Upper lobe of right lung (tissue), 1 donor: ENCODE results near the gene AIF1L. TPM values are rescaled to one million over a fixed set of nuclear protein-coding genes. Genes with fewer than 3 reads are reported as not detected.

Source experiments
- ATAC-seq: fragments of 200-7000 bp; cut with Tn5 transposase; one replicate; pipeline ENCODE4 v1.9.1; 2020; ENCODE audit warnings: mild to moderate bottlenecking, moderate library complexity
- DNase-seq: peaks from one replicate; pipeline ENCODE4 v3.0.0-alpha.2; 2020
- H3K27ac ChIP-seq: fragments of 200-600 bp; one replicate; pipeline ENCODE4 v1.8.0; 2022
- H3K27me3 ChIP-seq: fragments of 200-600 bp; one replicate; pipeline ENCODE4 v1.8.0; 2022; ENCODE audit warnings: mild to moderate bottlenecking
- H3K36me3 ChIP-seq: fragments of 200-600 bp; one replicate; pipeline ENCODE4 v1.8.0; 2022
- H3K4me1 ChIP-seq: fragments of 200-600 bp; one replicate; pipeline ENCODE4 v1.8.0; 2022
- H3K4me3 ChIP-seq: fragments of 200-600 bp; one replicate; pipeline ENCODE4 v1.8.0; 2022; ENCODE audit warnings: mild to moderate bottlenecking
- H3K9me3 ChIP-seq: fragments of 200-600 bp; one replicate; pipeline ENCODE4 v1.8.0; 2022
- intact Hi-C: fragments of 100-400 bp; cut with DNase I; formaldehyde crosslinking; loops from one replicate; pipeline ENCODE4 v1.11.0; 2022
- total RNA-seq: library from RNA; stranded (reverse); fragmentation: NEBNext Ultra II Directional; extraction: Animal tissue kit (Norgen Biotek cat#: 25700); gene quantifications from one replicate; pipeline ENCODE4 v1.2.1, GENCODE V29; 2021
- TF ChIP-seq, protein P1 (sequence below): fragments of 200-600 bp; IDR thresholded peaks from one replicate; pipeline ENCODE4 v1.8.0; 2022; ENCODE audit warnings: antibody characterized with exemption
- donor health status: DM: no; HTN: yes; CAD: no; lungs with severe emphysema.

AIF1L gene
- total RNA-seq, 1 donor from 2014 or later: 12.3 TPM

DNA sequence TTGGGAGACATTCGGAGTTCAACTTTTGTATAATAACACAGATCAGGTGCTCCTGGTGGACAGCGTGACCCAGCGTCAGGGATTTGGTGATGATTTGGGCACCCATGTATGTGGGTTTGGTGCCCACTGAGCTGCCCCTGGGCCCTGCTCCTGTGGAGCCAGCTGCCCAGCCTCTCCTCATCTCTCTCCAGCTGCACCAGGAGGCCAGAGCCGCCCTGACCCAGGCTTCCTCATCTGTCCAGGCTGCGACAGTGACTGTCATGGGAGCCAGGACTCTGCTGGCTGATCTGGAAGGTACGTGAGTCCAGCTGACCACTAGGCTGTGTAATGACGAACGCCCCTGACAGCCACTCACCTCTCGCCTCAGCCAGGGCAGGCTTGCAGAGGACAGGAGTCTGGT is 14.5 kb upstream of the AIF1L start:
- intact Hi-C loops: no loop called here
- H3K27ac ChIP-seq: no peak overlapping the region
- no peak for ATAC-seq
- no peaks in the 10 kb centered on the region for H3K4me1 ChIP-seq
- no peak for DNase-seq
- H3K36me3 ChIP-seq: no peaks in the 10 kb centered on the region
- H3K4me3 ChIP-seq: no peak overlapping the region
- H3K9me3 ChIP-seq: no peaks in the 10 kb centered on the region
- TF ChIP-seq, protein P1, sequence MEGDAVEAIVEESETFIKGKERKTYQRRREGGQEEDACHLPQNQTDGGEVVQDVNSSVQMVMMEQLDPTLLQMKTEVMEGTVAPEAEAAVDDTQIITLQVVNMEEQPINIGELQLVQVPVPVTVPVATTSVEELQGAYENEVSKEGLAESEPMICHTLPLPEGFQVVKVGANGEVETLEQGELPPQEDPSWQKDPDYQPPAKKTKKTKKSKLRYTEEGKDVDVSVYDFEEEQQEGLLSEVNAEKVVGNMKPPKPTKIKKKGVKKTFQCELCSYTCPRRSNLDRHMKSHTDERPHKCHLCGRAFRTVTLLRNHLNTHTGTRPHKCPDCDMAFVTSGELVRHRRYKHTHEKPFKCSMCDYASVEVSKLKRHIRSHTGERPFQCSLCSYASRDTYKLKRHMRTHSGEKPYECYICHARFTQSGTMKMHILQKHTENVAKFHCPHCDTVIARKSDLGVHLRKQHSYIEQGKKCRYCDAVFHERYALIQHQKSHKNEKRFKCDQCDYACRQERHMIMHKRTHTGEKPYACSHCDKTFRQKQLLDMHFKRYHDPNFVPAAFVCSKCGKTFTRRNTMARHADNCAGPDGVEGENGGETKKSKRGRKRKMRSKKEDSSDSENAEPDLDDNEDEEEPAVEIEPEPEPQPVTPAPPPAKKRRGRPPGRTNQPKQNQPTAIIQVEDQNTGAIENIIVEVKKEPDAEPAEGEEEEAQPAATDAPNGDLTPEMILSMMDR: no peak
- H3K27me3 ChIP-seq: no peaks in the 10 kb centered on the region

DNA sequence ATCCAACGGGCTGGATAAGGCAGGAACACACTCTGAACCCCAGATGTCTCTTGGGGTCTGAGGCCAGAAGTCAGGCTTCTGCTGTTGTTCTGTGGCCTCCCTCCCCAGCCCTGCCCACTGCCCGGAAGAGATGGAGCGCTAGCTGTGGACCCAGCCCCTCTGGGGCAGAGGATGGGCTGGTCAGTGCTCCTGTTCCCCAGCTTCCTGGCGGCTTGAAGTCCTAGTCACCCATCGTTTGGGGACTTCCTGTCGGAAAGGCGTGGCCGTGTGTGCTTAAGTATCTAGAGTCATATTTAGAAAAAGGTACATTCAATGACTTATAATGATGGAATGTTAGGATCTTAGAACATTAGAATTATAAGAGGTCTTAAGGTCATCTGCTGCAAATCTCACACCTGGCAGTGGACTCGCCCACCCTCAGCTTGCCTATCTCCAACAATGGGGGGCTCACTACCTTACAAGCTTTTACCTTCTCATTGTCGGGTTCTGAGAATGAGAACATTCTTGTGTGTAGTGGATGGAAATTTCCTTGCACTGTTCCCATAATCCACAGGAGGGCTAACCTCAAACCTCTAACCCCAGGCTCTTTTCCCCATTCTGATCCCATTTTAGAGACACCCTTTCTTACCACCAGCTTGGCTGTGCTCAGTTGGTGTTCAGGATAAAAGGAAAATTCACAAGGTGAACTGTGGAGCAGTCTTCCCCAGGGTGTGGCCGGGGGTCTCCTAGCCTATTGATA is 13.4 kb upstream of the AIF1L start:
- Histone ChIP-seq H3K4me3 (no peak overlapping the region), H3K4me1 (no peaks in the 10 kb centered on the region), H3K27me3 (no peaks in the 10 kb centered on the region), H3K27ac (no peak overlapping the region), H3K9me3 (no peaks in the 10 kb centered on the region), H3K36me3 (no peaks in the 10 kb centered on the region)
- TF ChIP-seq, protein P1: no peak
- DNase-seq (no peak), ATAC-seq (no peak)
- intact Hi-C loops: no loop called here

DNA sequence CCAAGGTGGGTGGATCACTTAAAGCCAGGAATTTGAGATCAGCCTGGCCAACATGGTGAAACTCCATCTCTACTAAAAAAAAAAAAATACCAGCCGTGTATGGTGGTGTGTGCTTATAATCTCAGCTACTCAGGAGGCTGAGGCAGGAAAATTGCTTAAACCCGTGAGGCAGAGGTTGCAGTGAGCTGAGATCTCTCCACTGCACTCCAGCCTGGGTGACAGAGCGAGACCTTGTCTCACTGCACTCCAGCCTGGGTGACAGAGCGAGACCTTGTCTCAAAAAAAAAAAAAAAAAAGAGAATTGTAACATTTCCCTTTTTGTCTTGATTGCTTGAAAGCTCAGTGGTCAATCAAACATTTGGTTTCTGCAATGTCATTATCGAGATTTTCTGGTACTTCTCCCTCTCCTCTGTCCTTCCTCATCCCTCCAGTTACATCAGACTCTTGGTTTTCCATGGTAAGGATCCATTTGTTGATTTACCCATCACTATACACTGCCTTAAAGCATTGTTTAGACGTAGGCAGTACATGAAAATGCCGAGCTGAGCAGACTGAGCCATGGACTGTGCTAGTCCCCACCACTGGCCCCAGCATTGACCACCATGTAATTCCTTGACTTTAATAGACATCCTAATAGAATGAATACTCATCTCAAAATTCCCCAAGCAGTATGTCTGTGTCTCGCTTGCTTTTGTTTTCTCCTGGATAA is 11.5 kb upstream of the AIF1L start:
- Histone ChIP-seq H3K4me1 (no peaks in the 10 kb centered on the region), H3K27me3 (no peaks in the 10 kb centered on the region), H3K4me3 (no peak overlapping the region), H3K27ac (no peak overlapping the region), H3K9me3 (no peaks in the 10 kb centered on the region), H3K36me3 (no peaks in the 10 kb centered on the region)
- ATAC-seq (no peak), DNase-seq (no peak)
- TF ChIP-seq, protein P1: no peak
- intact Hi-C loops: no loop called here

DNA sequence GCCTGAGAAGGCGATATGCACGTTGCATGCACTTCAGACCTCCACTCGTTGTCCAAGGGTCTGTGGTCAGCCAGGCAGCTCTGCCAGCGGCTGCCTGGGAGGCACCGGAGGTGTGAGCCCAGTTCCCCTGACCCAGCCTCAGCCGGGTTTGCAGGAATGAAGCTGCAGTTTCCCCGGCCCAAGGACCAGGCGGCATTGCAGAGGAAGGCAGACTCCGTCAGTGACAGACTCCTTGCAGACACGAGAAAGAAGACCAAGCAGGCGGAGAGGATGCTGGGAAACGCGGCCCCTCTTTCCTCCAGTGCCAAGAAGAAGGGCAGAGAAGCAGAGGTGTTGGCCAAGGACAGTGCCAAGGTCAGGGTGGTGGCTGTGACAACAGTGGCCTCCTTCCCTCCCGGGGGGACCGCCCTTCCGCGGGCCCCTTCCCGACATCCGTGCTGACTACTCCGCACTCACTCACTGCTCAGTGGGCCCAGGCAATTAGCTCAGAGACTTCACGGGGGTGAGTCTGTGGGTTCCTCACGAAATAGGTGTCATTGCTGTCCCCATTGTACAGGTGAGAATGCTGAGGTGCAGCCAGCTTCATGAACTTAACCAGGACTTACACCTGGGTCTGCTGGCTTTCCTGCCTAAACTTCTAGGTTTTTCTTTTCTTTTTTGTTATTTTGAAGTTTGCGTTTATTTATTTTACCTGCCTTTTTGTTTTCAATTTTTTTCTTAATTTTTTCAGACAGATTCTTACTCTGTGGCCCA is 10.8 kb upstream of the AIF1L start:
- TF ChIP-seq, protein P1: no peak
- ATAC-seq: no peak
- no peaks in the 10 kb centered on the region for H3K27me3 ChIP-seq
- no peaks in the 10 kb centered on the region for H3K4me1 ChIP-seq
- intact Hi-C loops: no loop called here
- H3K4me3 ChIP-seq: no peak overlapping the region
- no peaks in the 10 kb centered on the region for H3K36me3 ChIP-seq
- H3K27ac ChIP-seq: no peak overlapping the region
- H3K9me3 ChIP-seq: no peaks in the 10 kb centered on the region
- DNase-seq: no peak

DNA sequence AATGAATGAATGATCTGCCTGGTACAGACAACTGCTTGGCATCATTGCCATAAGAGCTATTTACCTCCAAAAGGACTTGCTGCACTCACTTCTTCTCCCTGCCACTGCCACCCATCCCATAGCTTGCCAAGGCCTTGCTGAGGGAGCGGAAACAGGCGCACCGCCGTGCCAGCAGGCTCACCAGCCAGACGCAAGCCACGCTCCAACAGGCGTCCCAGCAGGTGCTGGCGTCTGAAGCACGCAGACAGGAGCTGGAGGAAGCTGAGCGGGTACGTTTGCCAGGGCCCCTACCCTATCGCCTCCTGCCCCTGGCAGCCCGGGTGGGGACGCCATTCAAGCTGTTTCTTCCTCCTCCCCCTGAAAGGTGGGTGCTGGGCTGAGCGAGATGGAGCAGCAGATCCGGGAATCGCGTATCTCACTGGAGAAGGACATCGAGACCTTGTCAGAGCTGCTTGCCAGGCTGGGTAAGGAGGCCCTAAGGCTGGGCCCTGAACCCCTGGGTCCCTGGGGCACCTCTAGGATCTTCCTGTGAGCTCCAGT is 8.9 kb upstream of the AIF1L start:
- ATAC-seq: no peak

More for the DNA sequence above, 8.9 kb upstream of the AIF1L start:
- Histone ChIP-seq H3K4me3 (no peak overlapping the region), H3K4me1 (no peaks in the 10 kb centered on the region), H3K9me3 (no peaks in the 10 kb centered on the region), H3K27ac (no peak overlapping the region), H3K27me3 (no peaks in the 10 kb centered on the region), H3K36me3 (no peaks in the 10 kb centered on the region)
- DNase-seq: no peak
- intact Hi-C loops: no loop called here
- TF ChIP-seq, protein P1: no peak
